ENCODE results near the gene ZMYND12.

Gene ZMYND12

GRCh38 chr1:42392255-42392654, 63.6 kb downstream of the ZMYND12 start:
- no peak for DNase-seq (ENCODE audit: low spot score)
- no peaks in the 10 kb centered on the region for H3K36me3 ChIP-seq (ENCODE audit: low read depth)

GRCh38 chr1:42386051-42386450, 69.8 kb downstream of the ZMYND12 start:
- DNase-seq (ENCODE audit: low spot score) = no peak
- no peak for ATAC-seq (ENCODE audit: low read depth)
- TF ChIP-seq CTCF (IDR thresholded peaks at IDR 0.05; ENCODE audit: poor library complexity, severe bottlenecking) = no peak
- H3K4me1 ChIP-seq (ENCODE audit: insufficient read depth, poor library complexity, severe bottlenecking) = no peaks in the 10 kb centered on the region
- no peaks in the 10 kb centered on the region for H3K36me3 ChIP-seq (ENCODE audit: low read depth)
- peaks cover 15% of the 10 kb centered on the region for H3K27me3 ChIP-seq (ENCODE audit: insufficient read depth, poor library complexity, severe bottlenecking)
- H3K27ac ChIP-seq (ENCODE audit: poor library complexity, severe bottlenecking) = no peak overlapping the region
- H3K9me3 ChIP-seq (ENCODE audit: severe bottlenecking) = no peaks in the 10 kb centered on the region
- no peak overlapping the region for H3K4me3 ChIP-seq (ENCODE audit: severe bottlenecking)

More at GRCh38 chr1:42392255-42392654, 63.6 kb downstream of the ZMYND12 start:
- peaks cover 11% of the 10 kb centered on the region for H3K4me1 ChIP-seq (ENCODE audit: insufficient read depth, poor library complexity, severe bottlenecking)
- H3K27ac ChIP-seq (ENCODE audit: poor library complexity, severe bottlenecking) = no peak overlapping the region
- H3K4me3 ChIP-seq (ENCODE audit: severe bottlenecking) = no peak overlapping the region
- no peaks in the 10 kb centered on the region for H3K27me3 ChIP-seq (ENCODE audit: insufficient read depth, poor library complexity, severe bottlenecking)
- no peak for ATAC-seq (ENCODE audit: low read depth)
- TF ChIP-seq CTCF (IDR thresholded peaks at IDR 0.05; ENCODE audit: poor library complexity, severe bottlenecking) = no peak
- no peaks in the 10 kb centered on the region for H3K9me3 ChIP-seq (ENCODE audit: severe bottlenecking)

GRCh38 chr1:42385283-42385682, 70.5 kb downstream of the ZMYND12 start:
- H3K4me3 ChIP-seq (ENCODE audit: severe bottlenecking) = no peak overlapping the region
- H3K9me3 ChIP-seq (ENCODE audit: severe bottlenecking) = no peaks in the 10 kb centered on the region
- DNase-seq (ENCODE audit: low spot score) (no peak), ATAC-seq (ENCODE audit: low read depth) (no peak)
- H3K4me1 ChIP-seq (ENCODE audit: insufficient read depth, poor library complexity, severe bottlenecking) = no peaks in the 10 kb centered on the region
- peaks cover 17% of the 10 kb centered on the region for H3K27me3 ChIP-seq (ENCODE audit: insufficient read depth, poor library complexity, severe bottlenecking)
- TF ChIP-seq CTCF (IDR thresholded peaks at IDR 0.05; ENCODE audit: poor library complexity, severe bottlenecking) = no peak
- H3K36me3 ChIP-seq (ENCODE audit: low read depth) = no peaks in the 10 kb centered on the region
- no peak overlapping the region for H3K27ac ChIP-seq (ENCODE audit: poor library complexity, severe bottlenecking)

GRCh38 chr1:42381280-42381673, 74.5 kb downstream of the ZMYND12 start:
- Histone ChIP-seq H3K27ac (ENCODE audit: poor library complexity, severe bottlenecking) (no peak overlapping the region), H3K36me3 (ENCODE audit: low read depth) (no peaks in the 10 kb centered on the region), H3K9me3 (ENCODE audit: severe bottlenecking) (no peaks in the 10 kb centered on the region), H3K27me3 (ENCODE audit: insufficient read depth, poor library complexity, severe bottlenecking) (peaks cover 24% of the 10 kb centered on the region), H3K4me1 (ENCODE audit: insufficient read depth, poor library complexity, severe bottlenecking) (no peaks in the 10 kb centered on the region), H3K4me3 (ENCODE audit: severe bottlenecking) (peak overlapping the region; percentile 49)
- no peak for TF ChIP-seq CTCF (IDR thresholded peaks at IDR 0.05; ENCODE audit: poor library complexity, severe bottlenecking)
- ATAC-seq (ENCODE audit: low read depth) = no peak
- DNase-seq (ENCODE audit: low spot score) = no peak

GRCh38 chr1:42380586-42381279, 75.1 kb downstream of the ZMYND12 start, which contains the start of gene RIMKLA:
TSS of gene RIMKLA (plus strand) at chr1:42380792. CDS start at chr1:42380935, 143 bp downstream.
- H3K9me3 ChIP-seq (ENCODE audit: severe bottlenecking) = no peaks in the 10 kb centered on the region
- DNase-seq (ENCODE audit: low spot score) = no peak
- peak within 1 kb of the TSS; percentile 49 for H3K4me3 ChIP-seq (ENCODE audit: severe bottlenecking)
- H3K27ac ChIP-seq (ENCODE audit: poor library complexity, severe bottlenecking) = no peak within 1 kb of the TSS
- peak; percentile 84 for ATAC-seq (ENCODE audit: low read depth)
- no peak for TF ChIP-seq CTCF (IDR thresholded peaks at IDR 0.05; ENCODE audit: poor library complexity, severe bottlenecking)
- H3K27me3 ChIP-seq (ENCODE audit: insufficient read depth, poor library complexity, severe bottlenecking) = peaks cover 24% of the 10 kb centered on the region
- H3K36me3 ChIP-seq (ENCODE audit: low read depth) = no peaks in the 10 kb centered on the region
- no peaks in the 10 kb centered on the region for H3K4me1 ChIP-seq (ENCODE audit: insufficient read depth, poor library complexity, severe bottlenecking)
